HUES64 (cell line): Measurements from ENCODE around the gene IZUMO4.

ENCODE experiments used
- H3K27ac ChIP-seq: 2 replicates; pipeline ENCODE4 v1.7.0; 2013; ENCODE audit warnings: low read depth, low read length, inconsistent platforms
- H3K27me3 ChIP-seq: 2 replicates; pipeline ENCODE4 v1.6.1; 2013; ENCODE audit warnings: mild to moderate bottlenecking, low read length; ENCODE audit not compliant: insufficient read depth
- H3K36me3 ChIP-seq: 2 replicates; pipeline ENCODE4 v1.6.1; 2013; ENCODE audit warnings: mild to moderate bottlenecking, low read length; ENCODE audit not compliant: insufficient read depth
- H3K4me1 ChIP-seq: 2 replicates; pipeline ENCODE4 v1.6.1; 2013; ENCODE audit warnings: mild to moderate bottlenecking, low read length, moderate library complexity; ENCODE audit not compliant: insufficient read depth
- H3K4me3 ChIP-seq: 2 replicates; pipeline ENCODE4 v1.5.1; 2013; ENCODE audit warnings: mild to moderate bottlenecking, low read length, moderate library complexity
- H3K9ac ChIP-seq: 2 replicates; pipeline ENCODE4 v1.6.1; 2013; ENCODE audit warnings: mild to moderate bottlenecking, low read depth, low read length
- H3K9me3 ChIP-seq: 2 replicates; pipeline ENCODE4 v1.6.1; 2013; ENCODE audit warnings: low read depth, low read length; ENCODE audit not compliant: insufficient read depth
- WGBS: fragments of 150-250, 120-280 bp; methylation state at CpG from one replicate; pipeline ENCODE4 v1.1.7; 2013; ENCODE audit warnings: missing lambda C conversion rate; 5-methylcytosine and 5-hydroxymethylcytosine counted together

Gene IZUMO4

DNA sequence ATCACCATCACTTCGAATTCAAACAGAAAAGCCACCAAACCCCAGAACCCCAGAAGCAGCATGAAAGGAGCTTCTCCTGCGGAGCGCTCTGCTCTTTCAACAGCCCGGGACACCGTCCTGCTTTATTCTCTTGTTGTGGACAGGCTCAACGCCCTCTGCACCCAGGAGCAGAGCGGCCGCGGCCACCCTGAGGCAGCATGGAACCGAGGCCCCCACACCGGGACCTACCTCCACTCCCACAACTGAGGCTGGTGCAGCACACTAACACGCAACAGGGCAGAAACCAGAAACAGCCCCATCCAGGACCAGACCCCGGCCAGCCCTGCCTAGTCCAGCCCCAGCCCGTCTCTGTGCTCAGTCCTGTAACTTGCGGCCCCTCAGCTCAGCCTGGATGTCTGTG is 47.5 kb downstream of the IZUMO4 start:
- no peaks in the 10 kb centered on the region for H3K9me3 ChIP-seq
- 96% methylated on average over 15 of the region's 15 CpGs for WGBS
- no peak overlapping the region for H3K4me3 ChIP-seq
- H3K27me3 ChIP-seq = no peaks in the 10 kb centered on the region
- no peak overlapping the region for H3K27ac ChIP-seq
- H3K4me1 ChIP-seq = no peaks in the 10 kb centered on the region
- no peak overlapping the region for H3K9ac ChIP-seq
- peaks cover 19% of the 10 kb centered on the region for H3K36me3 ChIP-seq

DNA sequence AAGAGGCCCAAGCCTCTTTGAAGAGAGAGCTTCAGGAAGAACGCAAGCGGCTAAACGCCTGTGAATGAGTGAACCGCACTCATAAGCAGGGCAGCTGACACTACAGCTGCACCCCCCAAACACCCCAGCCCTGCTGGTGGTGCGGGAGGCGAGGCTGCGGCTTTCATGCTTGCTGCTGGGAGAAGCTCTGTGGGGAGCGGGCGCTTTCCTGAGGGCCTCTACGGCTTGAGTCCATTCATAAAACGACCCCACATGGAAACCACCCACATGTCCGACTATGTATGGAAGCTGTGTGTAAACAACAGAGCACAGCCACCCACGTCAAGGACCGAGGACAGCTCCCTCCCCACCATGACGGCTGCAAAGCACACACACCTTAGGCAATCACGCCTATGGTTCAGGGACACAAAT is 49.1 kb downstream of the IZUMO4 start:
- H3K27ac ChIP-seq = no peak overlapping the region
- 89% methylated on average over 16 of the region's 16 CpGs for WGBS
- H3K4me1 ChIP-seq = no peaks in the 10 kb centered on the region
- no peaks in the 10 kb centered on the region for H3K27me3 ChIP-seq
- H3K4me3 ChIP-seq = no peak overlapping the region
- H3K36me3 ChIP-seq = peaks cover 19% of the 10 kb centered on the region
- no peaks in the 10 kb centered on the region for H3K9me3 ChIP-seq
- H3K9ac ChIP-seq = no peak overlapping the region

- H3K9me3 ChIP-seq = no peaks in the 10 kb centered on the region
- 0 out of 2 replicates have a peak overlapping the region, but pooled peaks have one; percentile 16 for H3K9ac ChIP-seq
- no peaks in the 10 kb centered on the region for H3K27me3 ChIP-seq
- no peak overlapping the region for H3K27ac ChIP-seq
- peaks cover 19% of the 10 kb centered on the region for H3K36me3 ChIP-seq
- no peaks in the 10 kb centered on the region for H3K4me1 ChIP-seq
- no peak overlapping the region for H3K4me3 ChIP-seq
- 93% methylated on average over 16 of the region's 16 CpGs for WGBS
These were observed 51.9 kb downstream of the IZUMO4 start for GRCh38 chr19:2148482-2149135.
